GM15510 (cell line): ENCODE data around the gene SP8.

Experiments used
- POLR2A ChIP-seq: IDR thresholded peaks from 3 replicates; pipeline ENCODE4 v1.6.1; 2011; ENCODE audit warnings: borderline replicate concordance; ENCODE audit not compliant: insufficient read length; ENCODE audit errors: extremely low read depth

Gene SP8

GRCh38 chr7:20786779-20787659, at the start of gene SP8:
Gene SP8, minus strand, starts transcription at chr7:20786886. Its CDS starts 88 bp downstream, at chr7:20786798.
- no peak for TF ChIP-seq POLR2A

DNA sequence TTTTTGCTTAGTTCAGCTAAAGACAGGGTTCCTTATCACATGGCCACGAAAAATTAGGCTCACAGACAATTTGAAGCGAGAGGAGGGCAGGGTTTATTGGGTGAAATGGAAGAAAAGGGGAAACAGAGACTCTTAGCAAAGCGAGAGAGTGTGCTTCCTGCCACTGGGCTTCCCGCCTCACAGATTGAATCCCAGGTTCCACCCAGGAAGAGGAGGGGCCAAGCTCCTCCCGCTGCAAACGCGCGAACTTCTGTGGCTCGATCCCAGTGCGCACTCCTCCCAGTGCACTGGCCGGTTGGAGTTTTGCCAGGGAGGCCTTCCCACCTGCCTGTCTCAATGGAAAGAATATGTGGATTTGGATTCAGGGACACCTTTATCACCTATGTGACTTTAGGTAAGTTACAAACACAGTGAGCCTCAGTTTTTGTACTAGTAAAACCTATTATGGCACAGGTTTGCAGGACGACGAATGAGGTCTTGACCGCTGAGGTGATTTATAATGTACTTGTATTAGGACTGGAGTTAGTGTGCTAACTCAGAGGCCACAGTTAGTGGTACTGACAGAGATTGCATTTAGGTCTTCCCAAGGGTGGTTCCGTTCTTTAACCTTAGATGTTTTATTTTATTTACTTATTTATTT, 48.5 kb upstream of the SP8 start:
- no peak for TF ChIP-seq POLR2A

DNA sequence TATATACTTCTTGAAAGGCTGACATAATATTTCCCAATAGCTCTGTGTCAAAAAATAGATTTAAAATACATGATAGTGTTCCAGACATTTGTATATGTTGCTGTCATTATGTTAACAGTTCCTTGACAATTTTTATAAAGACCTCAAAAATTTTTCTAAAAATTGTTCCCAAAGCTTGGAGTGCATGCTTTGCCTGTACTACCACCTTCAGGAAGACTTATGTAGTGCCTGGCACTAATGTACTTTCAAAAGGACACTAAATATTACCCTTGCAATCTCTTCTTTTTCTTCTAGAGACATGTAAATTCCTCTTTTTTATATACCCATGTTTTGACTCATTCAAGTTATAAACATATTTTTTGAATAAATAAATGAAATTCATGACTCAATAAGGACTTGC, 48.0 kb upstream of the SP8 start:
- no peak for TF ChIP-seq POLR2A

GRCh38 chr7:20831956-20832355, 45.3 kb upstream of the SP8 start:
- no peak for TF ChIP-seq POLR2A

DNA sequence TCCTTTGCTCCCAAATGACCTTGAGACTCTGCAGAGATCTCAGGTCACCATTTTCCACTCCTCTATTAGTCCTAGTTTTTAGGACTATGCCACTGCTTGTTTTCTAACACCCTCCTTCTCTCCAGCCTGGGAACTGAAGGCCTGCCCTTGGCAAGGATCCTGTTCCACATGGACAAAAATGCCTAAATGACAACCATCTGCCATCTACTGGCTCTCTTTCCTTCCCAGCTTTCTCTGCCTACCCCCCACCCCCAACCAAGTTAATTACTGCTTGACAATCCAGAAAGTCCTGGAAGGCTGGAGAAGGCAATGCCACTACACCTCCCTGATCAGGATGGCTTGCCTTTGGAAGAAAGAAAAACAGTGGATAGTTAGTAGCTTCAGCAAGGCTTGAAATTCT, 44.8 kb upstream of the SP8 start:
- TF ChIP-seq POLR2A, result no peak

GRCh38 chr7:20828947-20829346, 42.3 kb upstream of the SP8 start:
- no peak for TF ChIP-seq POLR2A

GRCh38 chr7:20827172-20827571, 40.5 kb upstream of the SP8 start:
- no peak for TF ChIP-seq POLR2A

- TF ChIP-seq POLR2A, result no peak
Measured at GRCh38 chr7:20826243-20826642, 39.6 kb upstream of the SP8 start.

DNA sequence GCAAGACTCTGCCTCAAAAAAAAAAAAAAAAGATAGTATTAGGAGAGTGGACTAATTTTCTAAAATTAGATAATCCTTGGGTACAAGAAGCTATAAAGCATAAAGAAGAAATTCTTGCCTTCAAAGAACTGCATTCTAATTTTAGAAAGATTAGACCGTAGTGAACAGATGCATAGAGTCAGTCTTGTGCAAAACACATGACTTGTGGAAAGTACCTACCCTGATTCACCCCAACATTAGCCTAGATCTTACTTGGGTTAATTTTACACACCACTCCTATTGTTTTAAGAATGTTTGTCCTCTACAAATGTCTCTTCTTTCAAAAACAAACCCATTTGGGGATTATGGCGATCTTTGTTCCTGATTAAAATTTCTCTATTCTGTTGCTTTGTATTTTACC, 38.9 kb upstream of the SP8 start:
- no peak for TF ChIP-seq POLR2A

- no peak for TF ChIP-seq POLR2A
Measured at GRCh38 chr7:20816372-20816959, 29.8 kb upstream of the SP8 start.

GRCh38 chr7:20804345-20804744, 17.7 kb upstream of the SP8 start:
- TF ChIP-seq POLR2A, result no peak

- no peak for TF ChIP-seq POLR2A
Measured at GRCh38 chr7:20799566-20800366, 13.1 kb upstream of the SP8 start.

DNA sequence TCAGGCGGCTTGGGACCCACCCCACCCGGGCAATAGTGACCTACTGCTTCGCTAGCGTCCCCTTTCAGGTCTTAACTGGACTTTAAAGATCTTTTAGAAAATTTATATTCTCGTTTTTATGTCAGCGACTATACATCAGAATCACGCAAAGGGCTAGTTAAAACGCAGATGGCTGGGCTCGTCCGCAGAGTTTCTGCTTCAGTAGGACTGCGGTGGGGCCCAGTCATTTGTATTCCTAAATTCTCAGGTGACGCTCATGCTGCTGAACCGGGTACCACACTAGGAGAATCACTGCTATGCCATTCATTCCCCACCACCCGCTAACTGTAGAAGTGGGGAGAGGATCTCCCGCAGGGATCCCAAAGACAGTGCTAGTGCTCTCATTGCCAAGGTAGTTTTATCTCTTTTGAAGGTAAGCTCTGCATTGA, 12.0 kb upstream of the SP8 start:
- TF ChIP-seq POLR2A, result no peak

- TF ChIP-seq POLR2A, result no peak
Measured at GRCh38 chr7:20798081-20798693, 11.5 kb upstream of the SP8 start.

- no peak for TF ChIP-seq POLR2A
Measured at GRCh38 chr7:20797462-20798080, 10.9 kb upstream of the SP8 start.

DNA sequence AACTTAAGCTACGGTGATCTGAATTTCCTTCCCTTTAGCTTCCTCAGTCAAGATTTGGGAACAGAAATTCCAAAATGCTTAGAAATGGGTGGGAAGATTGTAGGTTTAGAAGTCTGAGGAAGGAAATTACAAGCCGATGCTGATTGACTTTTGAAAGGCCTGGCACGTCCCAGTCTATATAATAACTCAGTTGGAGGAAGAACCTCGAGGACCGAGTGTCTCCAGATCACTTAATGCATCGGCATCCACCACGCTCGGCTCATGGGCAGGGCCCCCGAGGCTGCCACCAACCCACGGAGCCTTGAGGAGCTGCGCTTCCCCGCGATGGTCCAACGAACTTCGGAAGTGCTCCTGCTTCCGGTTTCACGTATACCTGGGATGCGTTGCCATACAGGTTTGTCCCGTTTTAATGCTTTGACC, 10.4 kb upstream of the SP8 start:
- TF ChIP-seq POLR2A, result no peak
